Left ventricle myocardium inferior (tissue), 1 donor: ENCODE results near the gene ZDHHC14. TPM values are rescaled to one million over a fixed set of nuclear protein-coding genes. Genes with fewer than 3 reads are reported as not detected.
"Not testable (repeated sequence)": the region's sequence is repeated elsewhere in the genome, so short reads cannot be mapped to it uniquely, and the experiment has no call there.

ENCODE experiments used
- DNase-seq: peaks from one replicate; pipeline ENCODE4 v3.0.0-alpha.2; 2020
- H3K27ac ChIP-seq: fragments of 200-600 bp; replicated peaks from 2 replicates; pipeline ENCODE4 v1.8.0; 2021
- H3K27me3 ChIP-seq: fragments of 200-600 bp; 2 replicates; pipeline ENCODE4 v1.8.0; 2021; ENCODE audit warnings: low read depth
- H3K36me3 ChIP-seq: fragments of 200-600 bp; 2 replicates; pipeline ENCODE4 v1.8.0; 2021
- H3K4me1 ChIP-seq: fragments of 200-600 bp; 2 replicates; pipeline ENCODE4 v1.8.0; 2021
- H3K4me3 ChIP-seq: fragments of 200-600 bp; 2 replicates; pipeline ENCODE4 v1.8.0; 2021; ENCODE audit warnings: mild to moderate bottlenecking, moderate library complexity
- H3K9me3 ChIP-seq: fragments of 200-600 bp; replicated peaks from 2 replicates; pipeline ENCODE4 v1.8.0; 2021
- intact Hi-C: fragments of 100-400 bp; cut with micrococcal nuclease; formaldehyde crosslinking; loops from one replicate; pipeline ENCODE4 v1.11.0; 2022
- total RNA-seq: library from RNA; stranded (reverse); fragmentation: NEBNext Ultra II Directional; extraction: Animal tissue kit (Norgen Biotek cat#: 25700); gene quantifications from one replicate; pipeline ENCODE4 v1.2.1, GENCODE V29; 2021
- TF ChIP-seq, protein P1 (sequence below): fragments of 200-600 bp; IDR thresholded peaks from 2 replicates; pipeline ENCODE4 v1.8.0; 2021; ENCODE audit warnings: antibody characterized with exemption, mild to moderate bottlenecking, borderline replicate concordance
- donor health status: DM: no; HTN: yes; CAD: no; lungs with severe emphysema.

The ZDHHC14 gene
- total RNA-seq, 1 donor from 2014 or later: 10.0 TPM

DNA sequence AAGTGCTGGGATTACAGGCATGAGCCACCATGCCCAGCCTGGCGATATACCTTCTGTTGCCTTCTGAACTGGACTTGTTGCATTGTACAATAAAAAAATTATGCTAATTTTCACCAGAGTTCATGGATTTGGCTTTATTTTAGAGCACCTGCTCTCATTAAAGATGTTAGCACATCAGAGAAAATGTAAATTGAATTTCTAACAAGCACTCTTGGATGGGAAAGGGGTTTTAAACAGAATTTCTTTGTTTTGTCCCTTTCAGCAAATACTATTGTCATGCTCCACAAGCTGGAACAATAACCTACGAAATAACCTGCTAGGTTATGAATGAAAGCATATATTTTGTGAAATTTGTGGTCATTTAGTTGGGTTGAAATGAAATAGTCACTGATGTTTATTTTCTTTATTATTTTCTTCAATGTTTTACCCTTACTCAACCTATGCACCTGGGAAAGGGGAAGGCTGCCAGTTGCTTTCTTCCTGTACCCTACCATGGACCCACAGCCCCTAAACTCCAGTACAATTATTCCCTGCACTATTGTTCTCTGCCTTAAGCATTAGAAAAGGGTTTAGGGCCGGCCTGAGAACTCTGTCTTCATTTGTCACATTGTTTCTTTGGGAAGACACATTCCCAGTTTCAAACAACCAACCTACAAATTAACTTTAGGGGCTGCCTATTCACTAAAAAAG, 22.2 kb downstream of the ZDHHC14 start:
- no peak for DNase-seq
- Histone ChIP-seq H3K36me3 (peaks cover 6% of the 10 kb centered on the region), H3K4me3 (no peak overlapping the region), H3K9me3 (no peaks in the 10 kb centered on the region), H3K27me3 (no peaks in the 10 kb centered on the region), H3K4me1 (peaks cover 23% of the 10 kb centered on the region), H3K27ac (no peak overlapping the region)
- intact Hi-C loops: no loop called here
- TF ChIP-seq, protein P1, sequence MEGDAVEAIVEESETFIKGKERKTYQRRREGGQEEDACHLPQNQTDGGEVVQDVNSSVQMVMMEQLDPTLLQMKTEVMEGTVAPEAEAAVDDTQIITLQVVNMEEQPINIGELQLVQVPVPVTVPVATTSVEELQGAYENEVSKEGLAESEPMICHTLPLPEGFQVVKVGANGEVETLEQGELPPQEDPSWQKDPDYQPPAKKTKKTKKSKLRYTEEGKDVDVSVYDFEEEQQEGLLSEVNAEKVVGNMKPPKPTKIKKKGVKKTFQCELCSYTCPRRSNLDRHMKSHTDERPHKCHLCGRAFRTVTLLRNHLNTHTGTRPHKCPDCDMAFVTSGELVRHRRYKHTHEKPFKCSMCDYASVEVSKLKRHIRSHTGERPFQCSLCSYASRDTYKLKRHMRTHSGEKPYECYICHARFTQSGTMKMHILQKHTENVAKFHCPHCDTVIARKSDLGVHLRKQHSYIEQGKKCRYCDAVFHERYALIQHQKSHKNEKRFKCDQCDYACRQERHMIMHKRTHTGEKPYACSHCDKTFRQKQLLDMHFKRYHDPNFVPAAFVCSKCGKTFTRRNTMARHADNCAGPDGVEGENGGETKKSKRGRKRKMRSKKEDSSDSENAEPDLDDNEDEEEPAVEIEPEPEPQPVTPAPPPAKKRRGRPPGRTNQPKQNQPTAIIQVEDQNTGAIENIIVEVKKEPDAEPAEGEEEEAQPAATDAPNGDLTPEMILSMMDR: no peak

DNA sequence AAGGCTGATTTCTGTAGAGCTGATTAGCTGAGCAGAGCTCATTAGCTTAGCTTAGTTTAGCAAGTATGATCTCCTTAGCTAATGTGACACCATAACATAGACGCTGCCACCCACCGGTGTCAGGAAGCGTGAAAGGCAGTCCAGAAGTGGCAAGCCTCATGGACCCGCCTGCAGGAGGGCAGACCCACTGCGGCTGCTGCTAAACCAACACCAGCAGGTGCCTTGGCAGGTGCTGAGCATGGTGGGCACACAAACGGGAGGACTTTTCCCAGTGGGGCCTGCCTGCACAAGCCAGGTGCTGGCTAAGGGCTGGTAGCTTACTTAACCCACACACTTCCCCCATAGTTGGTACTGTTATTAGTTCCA, 22.7 kb downstream of the ZDHHC14 start:
- peaks cover 6% of the 10 kb centered on the region for H3K36me3 ChIP-seq
- intact Hi-C loops: no loop called here
- TF ChIP-seq, protein P1: no peak
- no peaks in the 10 kb centered on the region for H3K27me3 ChIP-seq
- H3K9me3 ChIP-seq: no peaks in the 10 kb centered on the region
- H3K4me1 ChIP-seq: peaks cover 23% of the 10 kb centered on the region
- no peak for DNase-seq
- H3K27ac ChIP-seq: no peak overlapping the region
- H3K4me3 ChIP-seq: no peak overlapping the region

DNA sequence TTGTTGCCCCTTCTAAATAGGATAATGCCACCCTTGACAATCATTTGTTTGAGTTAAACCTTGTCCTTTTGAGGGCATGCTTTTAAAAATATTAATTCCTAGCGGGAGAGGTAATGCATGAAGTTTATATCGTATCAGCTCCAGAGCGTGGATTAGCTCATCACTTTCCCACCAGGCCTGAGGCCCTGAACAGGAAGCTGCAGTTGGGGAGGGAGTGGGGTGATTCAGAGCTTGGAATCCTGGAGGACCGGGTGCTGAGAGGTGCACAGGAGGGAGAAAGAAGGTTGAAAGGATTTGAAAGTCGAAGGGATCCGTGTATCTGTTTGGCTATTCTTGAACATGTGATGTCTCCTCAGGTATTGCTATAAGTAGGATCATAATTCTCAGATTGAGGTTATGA, 25.0 kb downstream of the ZDHHC14 start:
- intact Hi-C loops: no loop called here
- no peaks in the 10 kb centered on the region for H3K9me3 ChIP-seq
- TF ChIP-seq, protein P1: no peak
- DNase-seq: no peak
- H3K36me3 ChIP-seq: peaks cover 3% of the 10 kb centered on the region
- H3K4me3 ChIP-seq: no peak overlapping the region
- H3K27me3 ChIP-seq: no peaks in the 10 kb centered on the region
- H3K27ac ChIP-seq: no peak overlapping the region
- peaks cover 29% of the 10 kb centered on the region for H3K4me1 ChIP-seq

DNA sequence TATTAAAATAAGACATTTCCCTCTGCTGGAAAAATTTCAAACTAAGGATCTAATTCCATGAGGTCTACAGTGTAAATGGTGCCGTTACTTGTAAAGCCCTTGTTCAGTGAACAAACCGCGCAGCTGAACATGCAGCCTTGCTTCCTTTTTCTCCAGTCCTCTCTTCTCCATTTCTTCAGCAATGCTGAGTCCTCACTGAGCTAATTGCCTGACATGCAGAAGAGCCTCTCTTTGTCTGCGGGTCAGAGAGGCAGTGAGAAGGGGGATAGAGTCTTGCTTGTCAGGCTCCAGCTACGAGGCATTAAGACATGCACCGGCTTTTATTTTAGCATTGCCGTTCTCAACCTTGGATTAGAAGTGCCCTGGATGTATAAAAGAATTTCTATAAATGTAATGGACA, 25.7 kb downstream of the ZDHHC14 start:
- intact Hi-C loops: no loop called here
- Histone ChIP-seq H3K36me3 (peaks cover 1% of the 10 kb centered on the region), H3K4me3 (no peak overlapping the region), H3K9me3 (no peaks in the 10 kb centered on the region), H3K4me1 (peaks cover 29% of the 10 kb centered on the region), H3K27me3 (no peaks in the 10 kb centered on the region), H3K27ac (no peak overlapping the region)
- no peak for DNase-seq
- TF ChIP-seq, protein P1: no peak

DNA sequence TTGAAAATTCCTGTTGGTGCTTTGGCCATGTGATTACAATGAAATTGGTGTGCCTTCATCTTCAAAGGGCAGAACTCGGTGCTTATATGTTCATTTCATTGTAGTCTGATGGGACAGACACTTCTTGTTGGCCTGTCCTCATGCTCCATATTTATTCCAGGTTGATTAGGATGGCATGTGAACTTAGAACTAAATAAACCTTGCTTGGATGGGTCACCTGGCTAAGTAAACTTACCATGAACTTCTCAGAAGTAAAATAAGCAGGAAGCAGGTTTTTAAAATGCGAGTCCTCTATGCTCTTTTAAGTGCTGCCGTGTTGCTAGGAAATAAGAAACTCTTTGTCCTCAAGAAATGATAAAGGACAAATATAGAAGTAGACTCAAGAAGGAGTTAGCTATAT, 26.7 kb downstream of the ZDHHC14 start:
- no peak overlapping the region for H3K4me3 ChIP-seq
- no peaks in the 10 kb centered on the region for H3K27me3 ChIP-seq
- TF ChIP-seq, protein P1: no peak
- intact Hi-C loops: no loop called here
- H3K9me3 ChIP-seq: no peaks in the 10 kb centered on the region
- peaks cover 29% of the 10 kb centered on the region for H3K4me1 ChIP-seq
- H3K27ac ChIP-seq: no peak overlapping the region
- no peaks in the 10 kb centered on the region for H3K36me3 ChIP-seq
- DNase-seq: no peak

DNA sequence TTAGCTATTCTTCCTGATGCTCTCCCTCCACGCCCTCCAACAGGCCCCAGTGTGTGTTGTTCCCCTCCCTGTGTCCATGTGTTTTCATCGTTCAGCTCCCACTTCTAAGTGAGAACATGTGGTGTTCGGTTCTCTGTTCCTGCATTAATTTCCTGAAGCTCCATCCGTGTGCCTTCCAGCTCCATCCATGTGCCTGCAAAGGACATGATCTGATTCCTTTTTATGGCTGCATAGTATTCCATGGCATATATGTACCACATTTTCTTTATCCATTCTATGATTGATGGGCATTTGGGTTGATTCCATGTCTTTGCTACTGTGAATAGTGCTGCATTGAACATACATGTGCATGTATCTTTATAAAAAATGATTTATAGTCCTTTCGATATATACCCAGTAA, 27.4 kb downstream of the ZDHHC14 start:
- H3K27me3 ChIP-seq, H3K9me3 ChIP-seq, H3K36me3 ChIP-seq, H3K4me3 ChIP-seq, DNase-seq, intact Hi-C loops, H3K27ac ChIP-seq: not testable (repeated sequence)
- peaks cover 29% of the 10 kb centered on the region for H3K4me1 ChIP-seq
